Measurements from ENCODE around the gene PLXNA1.

PLXNA1 gene

GRCh38 chr3:126954141-126954842 is 28.6 kb upstream of the PLXNA1 start:
- DNase-seq = no peak

DNA sequence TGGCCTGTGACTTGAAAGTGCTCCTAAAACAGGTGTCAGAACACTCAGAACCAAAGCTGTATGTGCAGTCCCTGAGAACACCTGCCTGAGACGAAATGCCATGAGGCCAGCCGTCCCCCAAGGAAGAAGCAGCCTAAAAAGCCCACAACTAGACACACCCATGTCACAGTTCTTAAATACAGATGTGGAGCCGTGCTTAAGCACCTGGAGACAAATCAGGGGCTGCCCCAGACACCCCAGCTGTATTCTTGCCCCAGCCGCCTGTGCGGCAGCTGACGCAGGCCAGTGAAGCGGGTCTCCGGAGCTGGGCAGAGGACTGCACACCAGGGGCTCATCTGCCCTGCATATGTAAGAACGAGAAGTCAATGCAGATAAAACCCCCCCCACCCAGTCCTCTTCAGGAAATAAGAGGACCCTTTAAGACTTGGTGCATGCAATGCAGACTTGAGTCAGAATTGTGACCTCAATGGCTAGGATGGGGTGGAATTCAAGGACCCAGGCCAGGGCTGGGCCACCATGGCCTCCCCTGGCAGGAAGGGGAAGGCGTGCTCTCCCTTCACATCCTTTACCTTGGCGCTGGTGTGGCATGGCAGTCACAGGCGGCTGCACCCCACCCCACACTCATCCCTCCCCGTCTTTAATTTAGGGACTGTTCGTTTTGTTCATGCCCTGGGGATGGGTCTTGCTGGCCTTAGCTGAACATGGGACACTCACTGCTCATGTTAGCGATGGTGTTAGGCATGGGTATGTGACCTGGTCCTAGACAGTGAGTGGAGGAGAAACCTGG is 27.7 kb upstream of the PLXNA1 start:
- no peak for DNase-seq

GRCh38 chr3:126956361-126956760 is 26.6 kb upstream of the PLXNA1 start:
- DNase-seq = no peak

- no peak for DNase-seq
Observed at GRCh38 chr3:126956866-126957650, 25.9 kb upstream of the PLXNA1 start.

- DNase-seq = no peak
Observed at GRCh38 chr3:126957776-126958637, 24.9 kb upstream of the PLXNA1 start.

DNA sequence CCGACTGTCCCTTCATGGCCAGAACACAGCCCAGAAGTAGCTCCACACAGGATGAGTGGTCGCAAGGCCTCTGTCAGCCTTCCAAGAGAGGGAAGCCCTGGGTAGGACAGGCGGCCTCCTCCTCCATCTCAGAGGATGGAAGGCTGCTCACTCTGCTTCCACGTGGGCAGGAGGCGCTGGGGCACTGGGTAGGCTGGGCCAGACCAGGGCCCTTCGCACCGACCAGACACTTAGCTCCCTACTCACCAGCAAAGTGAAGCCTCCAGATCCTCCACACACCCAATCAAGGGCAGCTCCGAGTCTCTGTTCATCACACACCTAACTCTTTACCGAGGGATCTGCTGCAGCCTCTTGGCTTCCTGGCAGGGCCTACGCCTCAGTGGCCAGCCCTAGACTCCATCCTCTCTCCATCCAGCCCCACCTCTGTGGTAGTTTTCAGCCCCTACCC is 24.3 kb upstream of the PLXNA1 start:
- DNase-seq = no peak

- no peak for DNase-seq
Observed at GRCh38 chr3:126959136-126959920, 23.6 kb upstream of the PLXNA1 start.

DNA sequence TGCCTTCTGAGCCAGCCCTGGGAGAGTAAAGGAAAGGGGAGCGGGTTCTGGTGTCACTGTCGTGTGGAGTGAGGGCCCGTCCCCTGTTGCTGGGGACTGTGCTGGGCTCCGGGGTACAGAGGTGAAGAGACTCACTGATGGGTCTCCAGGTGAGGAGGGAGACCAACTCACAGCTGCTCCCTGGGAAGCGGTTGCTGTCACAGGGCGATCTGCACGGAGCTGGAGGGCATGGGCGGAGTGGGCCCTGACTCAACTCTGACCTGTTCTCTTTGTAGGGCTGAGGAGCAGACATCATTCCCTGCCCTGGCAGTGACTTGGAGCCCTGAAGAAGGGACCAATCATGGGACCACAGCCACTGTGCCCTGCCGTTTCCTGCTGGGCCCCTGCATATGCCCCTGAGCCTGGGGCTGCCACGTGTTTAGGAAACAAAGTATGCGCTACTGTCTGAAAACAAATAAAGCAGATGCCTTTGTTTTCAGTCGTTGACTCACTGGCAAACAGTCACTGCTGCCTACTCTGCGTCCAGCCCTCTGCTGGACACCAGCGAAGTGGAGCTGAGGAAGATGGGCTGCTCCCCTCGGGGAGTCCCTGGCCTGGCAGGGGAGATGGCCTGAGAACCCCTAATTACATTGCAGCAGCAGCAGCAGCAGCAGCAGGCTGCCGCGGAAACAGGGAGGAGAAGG is 22.9 kb upstream of the PLXNA1 start:
- no peak for DNase-seq

GRCh38 chr3:126960604-126960995 is 22.3 kb upstream of the PLXNA1 start:
- DNase-seq = no peak

GRCh38 chr3:126961191-126961790 is 21.6 kb upstream of the PLXNA1 start:
- DNase-seq = no peak

GRCh38 chr3:126961791-126962461 is 21.0 kb upstream of the PLXNA1 start:
- no peak for DNase-seq

DNA sequence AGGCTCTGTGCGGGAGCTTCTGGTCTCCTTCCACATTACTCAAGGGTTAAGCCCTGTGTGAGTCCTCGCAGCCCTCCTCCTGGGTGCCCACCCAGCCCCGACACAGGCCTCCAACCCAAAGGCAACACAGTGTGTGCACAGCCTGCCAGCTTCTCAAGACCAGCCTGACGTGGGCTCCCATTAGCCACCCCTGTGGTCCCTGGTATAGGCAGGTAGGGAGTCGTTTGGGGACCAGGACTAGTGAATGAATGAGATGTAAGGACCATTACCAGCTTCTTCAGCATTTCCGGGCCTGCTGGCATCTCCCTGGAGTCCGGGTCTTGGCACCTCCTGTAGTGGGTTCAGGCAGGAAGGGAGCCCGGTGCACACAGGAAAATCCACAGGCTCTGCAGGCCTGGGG is 20.2 kb upstream of the PLXNA1 start:
- DNase-seq = no peak

DNA sequence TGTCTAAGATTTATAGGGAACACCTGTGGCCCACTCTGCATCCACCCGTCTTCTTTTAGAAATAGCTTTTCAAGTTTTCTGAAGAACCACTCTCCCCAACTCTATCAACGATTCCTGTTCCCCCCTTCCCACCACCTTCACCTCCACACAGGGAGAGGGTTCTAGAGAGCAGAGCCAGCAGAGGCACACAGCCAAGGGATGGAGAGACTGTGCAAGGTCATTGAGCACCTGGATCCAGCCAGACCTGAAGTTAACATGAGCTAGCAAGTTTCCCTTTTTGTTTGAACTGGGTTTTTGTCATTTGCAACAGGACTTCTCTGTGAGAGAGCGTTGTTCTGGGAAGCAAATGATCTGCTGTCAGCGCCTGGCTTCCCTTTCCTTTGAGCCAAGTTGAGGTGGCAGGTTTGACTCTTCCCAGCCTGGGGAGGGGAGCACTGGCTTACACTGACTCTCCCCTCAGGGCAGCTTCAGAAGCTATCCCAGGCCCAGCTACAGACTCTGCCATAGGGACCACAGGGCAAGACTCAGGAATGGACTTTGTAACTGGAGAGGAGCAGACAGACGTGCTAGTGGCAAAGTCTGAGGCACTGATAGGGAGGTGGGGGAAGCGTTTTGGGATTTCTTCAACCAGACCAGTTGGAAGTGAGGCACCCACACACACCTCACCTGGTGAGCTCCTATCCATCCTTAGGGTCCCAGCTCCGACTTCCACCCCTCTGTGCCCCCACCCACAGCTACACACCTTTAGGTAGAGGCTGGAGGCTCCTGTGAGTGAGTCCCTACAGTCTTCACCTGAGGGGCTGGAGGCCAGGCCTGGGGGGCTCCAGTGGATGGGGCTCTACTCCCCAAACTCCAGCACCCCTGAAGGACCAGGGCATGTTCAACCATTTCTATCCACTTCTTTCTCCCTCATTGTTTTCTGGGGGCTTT is 19.4 kb upstream of the PLXNA1 start:
- no peak for DNase-seq

DNA sequence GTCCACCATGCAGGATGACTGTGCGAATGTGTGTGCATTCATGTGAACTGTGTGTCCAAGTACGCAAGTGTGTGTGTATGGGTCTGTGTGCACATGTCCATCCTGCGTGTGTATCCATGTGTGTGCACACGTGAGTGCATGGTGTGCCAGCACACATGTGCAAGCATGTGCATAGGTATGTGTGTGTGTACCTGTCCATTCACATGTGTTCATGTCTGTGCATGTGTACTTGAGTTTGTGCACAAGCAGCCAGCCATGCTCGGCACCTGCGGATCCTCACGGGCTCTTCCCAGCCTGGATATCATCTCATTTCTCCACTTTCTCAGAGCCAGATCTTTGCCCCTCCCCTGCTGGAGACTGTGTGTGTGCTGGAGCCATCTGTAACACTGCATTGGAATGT is 18.7 kb upstream of the PLXNA1 start:
- DNase-seq = no peak

DNA sequence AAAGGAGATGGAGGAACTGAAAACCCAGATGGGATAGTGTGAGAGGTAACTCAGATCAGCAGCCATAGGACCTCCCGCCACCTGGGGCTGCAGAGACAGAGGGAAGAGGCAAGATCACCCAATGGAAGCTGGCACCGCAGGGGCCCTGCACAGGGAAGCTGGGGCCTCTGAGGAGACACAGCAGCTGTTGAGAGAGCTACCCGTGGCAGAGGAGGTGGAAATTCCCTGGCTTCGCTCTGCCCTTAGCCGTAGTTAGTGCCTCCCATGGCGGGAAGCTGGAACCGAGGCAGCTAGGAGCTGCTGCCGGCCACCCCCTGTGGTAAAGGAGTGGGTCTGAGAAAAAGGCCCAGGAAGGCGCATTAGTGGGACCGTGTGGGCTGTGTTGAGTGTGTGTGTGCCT is 18.0 kb upstream of the PLXNA1 start:
- DNase-seq = no peak

DNA sequence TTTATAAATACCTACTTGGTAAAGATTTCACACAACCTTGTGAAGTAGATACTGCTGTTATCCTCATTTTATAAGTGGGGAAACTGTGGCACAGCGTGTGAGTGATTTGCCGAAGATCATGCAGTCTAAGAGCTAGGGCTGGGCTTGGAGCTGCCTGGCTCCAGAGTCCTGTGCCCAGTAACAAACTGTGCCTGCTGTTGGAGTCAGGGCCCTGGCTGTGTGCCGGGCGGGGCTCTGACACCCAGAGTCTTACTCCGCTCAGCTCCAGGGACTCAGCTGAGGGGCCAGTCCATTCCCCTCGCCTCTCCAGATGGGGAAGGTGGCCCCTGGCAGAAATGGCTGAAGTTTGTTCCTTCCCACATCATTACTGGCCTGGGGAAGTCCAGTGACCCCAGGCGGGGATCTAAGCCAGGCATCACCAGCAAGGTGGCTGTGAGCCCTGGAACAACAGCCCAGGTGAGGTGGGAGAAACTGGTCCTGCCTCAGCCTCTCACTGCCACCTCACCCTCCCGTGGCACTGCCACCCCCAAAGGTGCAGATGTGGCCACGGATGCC is 17.3 kb upstream of the PLXNA1 start:
- no peak for DNase-seq

GRCh38 chr3:126967386-126967785 is 15.5 kb upstream of the PLXNA1 start:
- no peak for DNase-seq

Measured in stimulated activated CD4-positive, alpha-beta T cell treated with anti-CD3 and anti-CD28 coated beads, Interleukin-15, amount 100 ng/mL, for 24 hours (primary cell).